H9 (cell line): ENCODE measurements around the gene MAP1B. TPM values are rescaled to one million over a fixed set of nuclear protein-coding genes. Genes with fewer than 3 reads are reported as not detected.

Experiments
- DNase-seq: peaks from one replicate; pipeline ENCODE4 v3.0.0-alpha.2; 2017
- H2AFZ ChIP-seq: one replicate; pipeline ENCODE4 v1.6.1; 2013; ENCODE audit warnings: mild to moderate bottlenecking, low read length, control low read depth, moderate library complexity
- H2AK5ac ChIP-seq: 2 replicates; pipeline ENCODE4 v1.6.1; 2013; ENCODE audit warnings: low read length, control low read depth, mixed read lengths; ENCODE audit not compliant: insufficient read length
- H2BK120ac ChIP-seq: one replicate; pipeline ENCODE4 v1.6.1; 2013; ENCODE audit warnings: low read depth, mild to moderate bottlenecking, low read length, control low read depth, inconsistent platforms; ENCODE audit not compliant: poor library complexity, severe bottlenecking
- H2BK12ac ChIP-seq: 2 replicates; pipeline ENCODE4 v1.6.1; 2013; ENCODE audit warnings: low read length, control low read depth, mixed read lengths, low read depth; ENCODE audit not compliant: insufficient read length
- H2BK15ac ChIP-seq: 2 replicates; pipeline ENCODE4 v1.6.1; 2013; ENCODE audit warnings: low read depth, low read length, control low read depth
- H2BK20ac ChIP-seq: one replicate; pipeline ENCODE4 v1.6.1; 2013; ENCODE audit warnings: low read depth, mild to moderate bottlenecking, low read length, control low read depth, inconsistent platforms; ENCODE audit not compliant: poor library complexity, severe bottlenecking
- H2BK5ac ChIP-seq: 2 replicates; pipeline ENCODE4 v1.6.1; 2013; ENCODE audit warnings: low read length, control low read depth, mixed read lengths; ENCODE audit not compliant: insufficient read length
- H3K14ac ChIP-seq: 2 replicates; pipeline ENCODE4 v1.6.1; 2013; ENCODE audit warnings: low read length, control low read depth; ENCODE audit not compliant: insufficient read depth
- H3K18ac ChIP-seq: 2 replicates; pipeline ENCODE4 v1.6.1; 2013; ENCODE audit warnings: low read depth, mild to moderate bottlenecking, mixed read lengths, low read length, control low read depth; ENCODE audit not compliant: insufficient read length
- H3K23ac ChIP-seq: 2 replicates; pipeline ENCODE4 v1.6.1; 2013; ENCODE audit warnings: low read length, control low read depth, mixed read lengths, low read depth; ENCODE audit not compliant: insufficient read length
- H3K23me2 ChIP-seq: 2 replicates; pipeline ENCODE4 v1.6.1; 2013; ENCODE audit warnings: low read depth, mild to moderate bottlenecking, mixed read lengths, low read length, control low read depth; ENCODE audit not compliant: insufficient read length, poor library complexity, severe bottlenecking
- H3K27ac ChIP-seq: 2 replicates; pipeline ENCODE4 v1.5.1; 2013; ENCODE audit warnings: low read length, control low read depth, mixed read lengths, low read depth; ENCODE audit not compliant: insufficient read length
- H3K27me3 ChIP-seq: 2 replicates; pipeline ENCODE4 v1.6.1; 2013; ENCODE audit warnings: low read length, control low read depth, inconsistent platforms; ENCODE audit not compliant: insufficient read depth
- H3K4ac ChIP-seq: 2 replicates; pipeline ENCODE4 v1.6.1; 2013; ENCODE audit warnings: low read depth, mild to moderate bottlenecking, control low read depth, inconsistent platforms, low read length, moderate library complexity
- H3K4me1 ChIP-seq: 2 replicates; pipeline ENCODE4 v1.6.1; 2013; ENCODE audit warnings: low read length, control low read depth, inconsistent platforms; ENCODE audit not compliant: insufficient read depth
- H3K4me2 ChIP-seq: 2 replicates; pipeline ENCODE4 v1.6.1; 2013; ENCODE audit warnings: low read length, control low read depth, mixed read lengths; ENCODE audit not compliant: insufficient read length, insufficient read depth
- H3K56ac ChIP-seq: 2 replicates; pipeline ENCODE4 v1.6.1; 2013; ENCODE audit warnings: low read depth, mild to moderate bottlenecking, mixed read lengths, low read length, control low read depth; ENCODE audit not compliant: insufficient read length
- H3K79me1 ChIP-seq: 2 replicates; pipeline ENCODE4 v1.6.1; 2013; ENCODE audit warnings: low read depth, mild to moderate bottlenecking, moderate library complexity, low read length, control low read depth, inconsistent platforms; ENCODE audit not compliant: insufficient read depth, poor library complexity, severe bottlenecking
- H3K79me2 ChIP-seq: 2 replicates; pipeline ENCODE4 v1.6.1; 2013; ENCODE audit warnings: low read length, control low read depth, inconsistent platforms; ENCODE audit not compliant: insufficient read depth
- H3K9ac ChIP-seq: 2 replicates; pipeline ENCODE4 v1.6.1; 2013; ENCODE audit warnings: low read length, control low read depth, mixed read lengths; ENCODE audit not compliant: insufficient read length; ENCODE audit errors: extremely low read depth
- H3K9me3 ChIP-seq: one replicate; pipeline ENCODE4 v1.6.1; 2013; ENCODE audit warnings: low read depth, low read length, inconsistent platforms; ENCODE audit not compliant: control insufficient read depth
- H3T11ph ChIP-seq: one replicate; pipeline ENCODE4 v1.6.1; 2013; ENCODE audit warnings: mild to moderate bottlenecking, low read length, control low read depth, inconsistent platforms
- H4K20me1 ChIP-seq: one replicate; pipeline ENCODE4 v1.6.1; 2013; ENCODE audit not compliant: control insufficient read depth, insufficient read length, insufficient read depth
- H4K5ac ChIP-seq: 2 replicates; pipeline ENCODE4 v1.6.1; 2013; ENCODE audit warnings: low read depth, mild to moderate bottlenecking, mixed read lengths, low read length, control low read depth; ENCODE audit not compliant: insufficient read length
- H4K8ac ChIP-seq: replicated peaks from 2 replicates; pipeline ENCODE4 v1.6.1; 2013; ENCODE audit warnings: low read length, control low read depth, mixed read lengths, low read depth; ENCODE audit not compliant: insufficient read length
- H4K91ac ChIP-seq: 2 replicates; pipeline ENCODE4 v1.6.1; 2013; ENCODE audit warnings: low read depth, mild to moderate bottlenecking, moderate library complexity, mixed read lengths, low read length, control low read depth; ENCODE audit not compliant: insufficient read length
- H3K27ac Mint-ChIP-seq, 3 experiments: 2 replicates in 2 of 3; 3 replicates in 1 of 3; pipeline ENCODE4 v1.8.0; 2020 to 2021; ENCODE audit warnings: mixed read lengths in 3 of 3, mild to moderate bottlenecking in 1 of 3, moderate library complexity in 1 of 3
- H3K27me3 Mint-ChIP-seq: 2 replicates; pipeline ENCODE4 v1.8.0; 2021; ENCODE audit warnings: low read depth, mild to moderate bottlenecking, moderate library complexity, mixed read lengths
- H3K36me3 Mint-ChIP-seq, 3 experiments: 2 replicates in 2 of 3; 3 replicates in 1 of 3; pipeline ENCODE4 v1.8.0; 2020 to 2021; ENCODE audit warnings: low read depth in 3 of 3, mixed read lengths in 3 of 3; ENCODE audit not compliant: insufficient read depth in 1 of 3
- H3K4me1 Mint-ChIP-seq, 2 experiments: 2 replicates each; pipeline ENCODE4 v1.8.0; 2020; ENCODE audit warnings: mixed read lengths in 2 of 2
- H3K4me3 Mint-ChIP-seq, 2 experiments: 2 replicates in 1 of 2; 3 replicates in 1 of 2; pipeline ENCODE4 v1.8.0; 2020 to 2021; ENCODE audit warnings: mild to moderate bottlenecking in 2 of 2, mixed read lengths in 2 of 2, moderate library complexity in 1 of 2
- H3K9me3 Mint-ChIP-seq, 2 experiments: 2 replicates in 1 of 2; 3 replicates in 1 of 2; pipeline ENCODE4 v1.8.0; 2020; ENCODE audit warnings: mild to moderate bottlenecking in 2 of 2, mixed read lengths in 2 of 2, moderate library complexity in 1 of 2
- CTCF ChIP-seq: fragments of 200-600 bp; sonication (generic); conservative IDR thresholded peaks from 3 replicates; pipeline ENCODE4 v1.8.0; 2021; ENCODE audit warnings: antibody characterized with exemption, mild to moderate bottlenecking
- WGBS: extraction: QIAGEN DNeasy Blood & Tissue Kit; methylation state at CpG from one replicate; pipeline ENCODE4 v1.1.7; 2013; ENCODE audit warnings: missing lambda C conversion rate, low lambda C conversion rate, mixed read lengths; ENCODE audit not compliant: insufficient read length; ENCODE audit errors: extremely low coverage; 5-methylcytosine and 5-hydroxymethylcytosine counted together
- total RNA-seq: library from RNA; stranded (reverse); gene quantifications from 2 replicates; pipeline ENCODE4 v1.2.1, GENCODE V29; 2021

MAP1B gene
- total RNA-seq, 1 experiment from 2014 or later = 67.5 TPM

GRCh38 chr5:72082048-72082447 lies 25.2 kb upstream of the MAP1B start:
- Histone ChIP-seq H3K18ac (no peak overlapping the region), H3K27ac (no peak overlapping the region), H3K79me2 (no peaks in the 10 kb centered on the region), H3K9me3 (no peaks in the 10 kb centered on the region), H3K23ac (no peak overlapping the region), H4K5ac (no peak overlapping the region), H2BK12ac (no peak overlapping the region), H3K27me3 (no peaks in the 10 kb centered on the region), H3K4me1 (peaks cover 3% of the 10 kb centered on the region; the same call in 1 of the 2 replicates), H3K79me1 (no peaks in the 10 kb centered on the region), H2AFZ (no peak overlapping the region), H3K4ac (no peak overlapping the region), H2BK5ac (no peak overlapping the region), H3T11ph (no peak overlapping the region), H2BK20ac (no peak overlapping the region), H4K91ac (no peak overlapping the region), H3K56ac (no peak overlapping the region), H3K9ac (no peak overlapping the region), H4K20me1 (no peaks in the 10 kb centered on the region), H3K14ac (no peak overlapping the region), H4K8ac (no peak overlapping the region), H2BK120ac (no peak overlapping the region), H2AK5ac (no peak overlapping the region), H2BK15ac (no peak overlapping the region), H3K23me2 (no peaks in the 10 kb centered on the region), H3K4me2 (no peak overlapping the region)
- Mint-ChIP-seq H3K36me3 (no peaks in the 10 kb centered on the region), H3K4me3 (no peak overlapping the region), H3K27me3 (no peaks in the 10 kb centered on the region), H3K27ac (no peak overlapping the region), H3K4me1 (peaks cover 11 to 16% of the 10 kb centered on the region in 2 experiments), H3K9me3 (no peaks in the 10 kb centered on the region)
- WGBS = no CpG with 5 or more reads among the region's 1 CpG
- no peak for DNase-seq
- peak; percentile 59 for TF ChIP-seq CTCF
